ENCODE measurements around the gene GSDME. TPM values are rescaled to one million over a fixed set of nuclear protein-coding genes. Genes with fewer than 3 reads are reported as not detected.
A peak's percentile ranks its signal among the peaks of the same experiment; 100 is the strongest.

Gene GSDME
- total and polyA plus RNA-seq, 8 donors: 0.43 to 7.1 (median 1.5) TPM

- Histone ChIP-seq H3K4me3 (no peak overlapping the region), H3K27me3 (no peaks in the 10 kb centered on the region), H3K9me3 (no peaks in the 10 kb centered on the region), H3K27ac (no peak overlapping the region), H3K4me1 (no peaks in the 10 kb centered on the region), H3K36me3 (no peaks in the 10 kb centered on the region)
- DNase-seq (no peak), ATAC-seq (no peak), FAIRE-seq (no peak)
- TF ChIP-seq, protein P1, sequence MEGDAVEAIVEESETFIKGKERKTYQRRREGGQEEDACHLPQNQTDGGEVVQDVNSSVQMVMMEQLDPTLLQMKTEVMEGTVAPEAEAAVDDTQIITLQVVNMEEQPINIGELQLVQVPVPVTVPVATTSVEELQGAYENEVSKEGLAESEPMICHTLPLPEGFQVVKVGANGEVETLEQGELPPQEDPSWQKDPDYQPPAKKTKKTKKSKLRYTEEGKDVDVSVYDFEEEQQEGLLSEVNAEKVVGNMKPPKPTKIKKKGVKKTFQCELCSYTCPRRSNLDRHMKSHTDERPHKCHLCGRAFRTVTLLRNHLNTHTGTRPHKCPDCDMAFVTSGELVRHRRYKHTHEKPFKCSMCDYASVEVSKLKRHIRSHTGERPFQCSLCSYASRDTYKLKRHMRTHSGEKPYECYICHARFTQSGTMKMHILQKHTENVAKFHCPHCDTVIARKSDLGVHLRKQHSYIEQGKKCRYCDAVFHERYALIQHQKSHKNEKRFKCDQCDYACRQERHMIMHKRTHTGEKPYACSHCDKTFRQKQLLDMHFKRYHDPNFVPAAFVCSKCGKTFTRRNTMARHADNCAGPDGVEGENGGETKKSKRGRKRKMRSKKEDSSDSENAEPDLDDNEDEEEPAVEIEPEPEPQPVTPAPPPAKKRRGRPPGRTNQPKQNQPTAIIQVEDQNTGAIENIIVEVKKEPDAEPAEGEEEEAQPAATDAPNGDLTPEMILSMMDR (IDR thresholded peaks at IDR 0.05): no peak
- intact Hi-C loops (cut with DNase I): no loop called here
- 79 to 87% methylated on average over 3 of the region's 3 CpGs for WGBS, 2 donors
These were observed 54.0 kb downstream of the GSDME start for GRCh38 chr7:24703296-24703695.

GRCh38 chr7:24702755-24703154, 54.5 kb downstream of the GSDME start:
- ATAC-seq (no peak), FAIRE-seq (no peak), DNase-seq (no peak)
- no peaks in the 10 kb centered on the region for H3K4me1 ChIP-seq
- H3K4me3 ChIP-seq: no peak overlapping the region
- TF ChIP-seq, protein P1 (IDR thresholded peaks at IDR 0.05): no peak
- 82% methylated on average over 2 of the region's 2 CpGs for WGBS, 2 donors
- H3K27ac ChIP-seq: no peak overlapping the region
- intact Hi-C loops (cut with DNase I): no loop called here
- no peaks in the 10 kb centered on the region for H3K36me3 ChIP-seq
- H3K27me3 ChIP-seq: no peaks in the 10 kb centered on the region
- H3K9me3 ChIP-seq: no peaks in the 10 kb centered on the region

- intact Hi-C loops (cut with DNase I): no loop called here
- Histone ChIP-seq H3K36me3 (no peaks in the 10 kb centered on the region), H3K27ac (no peak overlapping the region), H3K4me1 (no peaks in the 10 kb centered on the region), H3K9me3 (no peaks in the 10 kb centered on the region), H3K4me3 (no peak overlapping the region), H3K27me3 (no peaks in the 10 kb centered on the region)
- 66 to 68% methylated on average over 4 of the region's 4 CpGs for WGBS, 2 donors
- FAIRE-seq (no peak), ATAC-seq (peak in 2 of 4 donors; percentile 35 to 44), DNase-seq (no peak)
- TF ChIP-seq, protein P1 (IDR thresholded peaks at IDR 0.05): no peak
These were observed 55.7 kb downstream of the GSDME start for GRCh38 chr7:24701261-24702235.

DNA sequence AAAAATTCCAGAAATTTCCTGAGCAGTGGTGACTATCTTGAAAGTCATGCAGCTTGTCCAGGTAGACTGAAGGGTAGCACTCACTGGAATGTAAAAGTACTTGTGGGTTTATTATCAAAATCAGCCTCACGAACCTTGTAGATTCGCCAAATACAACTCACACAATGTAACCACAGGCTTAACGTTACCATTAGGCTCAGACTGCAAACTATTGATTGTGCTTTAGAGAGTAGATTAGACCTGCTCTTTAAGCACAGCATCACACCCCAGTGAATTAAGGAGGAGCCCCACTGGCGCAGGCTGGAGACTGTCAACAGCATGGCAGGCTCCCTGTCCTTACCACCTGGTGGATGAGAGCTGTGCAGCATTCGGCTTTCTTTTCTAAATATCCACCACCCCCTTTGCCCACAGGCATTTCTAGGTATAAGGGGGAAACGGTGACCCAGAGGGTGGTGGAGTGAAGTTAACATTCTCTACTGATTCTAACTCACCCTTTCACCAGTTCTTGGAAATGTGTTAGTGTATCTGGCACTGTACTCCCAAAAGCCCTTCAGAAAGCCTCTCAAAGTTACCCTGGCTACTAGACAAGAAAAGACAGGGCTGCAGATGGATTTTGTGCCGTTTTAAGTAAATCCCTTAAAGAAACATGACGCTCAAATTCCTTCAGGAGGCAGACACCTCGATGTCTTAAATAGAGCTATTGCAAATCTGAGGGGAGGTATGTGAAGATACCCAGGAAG, 56.6 kb downstream of the GSDME start:
- H3K27ac ChIP-seq: no peak overlapping the region
- H3K36me3 ChIP-seq: no peaks in the 10 kb centered on the region
- H3K4me3 ChIP-seq: no peak overlapping the region
- H3K9me3 ChIP-seq: no peaks in the 10 kb centered on the region
- H3K27me3 ChIP-seq: no peaks in the 10 kb centered on the region
- ATAC-seq: no peak
- H3K4me1 ChIP-seq: no peaks in the 10 kb centered on the region
- 72 to 75% methylated on average over 9 of the region's 9 CpGs for WGBS, 2 donors
- intact Hi-C loops (cut with DNase I): no loop called here
- TF ChIP-seq, protein P1 (IDR thresholded peaks at IDR 0.05): no peak
- no peak for FAIRE-seq
- DNase-seq: no peak

Data from pancreas (tissue), 10 donors.